Neural progenitor cell (in vitro differentiated cells): ENCODE measurements around the gene ZBTB24. TPM values are rescaled to one million over a fixed set of nuclear protein-coding genes. Genes with fewer than 3 reads are reported as not detected.
A peak's percentile ranks its signal among the peaks of the same experiment; 100 is the strongest.

Experiments
- DNase-seq: peaks from one replicate; pipeline ENCODE4 v3.0.0-alpha.2; 2016; ENCODE audit warnings: low spot score
- H2AFZ ChIP-seq: fragments of 200-600 bp; sonication (generic); replicated peaks from 2 replicates; pipeline ENCODE4 v1.6.1; 2016; ENCODE audit warnings: antibody characterized with exemption
- H3F3A ChIP-seq: fragments of 200-600 bp; sonication (generic); 2 replicates; pipeline ENCODE4 v1.6.1; 2016; ENCODE audit warnings: antibody characterized with exemption, low read depth
- H3K27ac ChIP-seq: fragments of 200-600 bp; sonication (generic); 2 replicates; pipeline ENCODE4 v1.5.1; 2016; ENCODE audit warnings: mild to moderate bottlenecking
- H3K27me3 ChIP-seq: fragments of 200-600 bp; sonication (generic); 2 replicates; pipeline ENCODE4 v1.6.1; 2016; ENCODE audit warnings: mild to moderate bottlenecking, moderate library complexity
- H3K36me3 ChIP-seq: fragments of 200-600 bp; sonication (generic); 2 replicates; pipeline ENCODE4 v1.5.1; 2016
- H3K4me1 ChIP-seq: fragments of 200-600 bp; sonication (generic); 2 replicates; pipeline ENCODE4 v1.6.1; 2016; ENCODE audit warnings: mixed run types
- H3K4me2 ChIP-seq: fragments of 200-600 bp; sonication (generic); 2 replicates; pipeline ENCODE4 v1.6.1; 2016
- H3K4me3 ChIP-seq: fragments of 200-600 bp; sonication (generic); 2 replicates; pipeline ENCODE4 v1.5.1; 2016
- H3K79me2 ChIP-seq: fragments of 200-600 bp; sonication (generic); 2 replicates; pipeline ENCODE4 v1.6.1; 2016; ENCODE audit warnings: low read depth
- H3K9ac ChIP-seq: fragments of 200-600 bp; sonication (generic); 2 replicates; pipeline ENCODE4 v1.6.1; 2016
- H3K9me3 ChIP-seq: fragments of 200-600 bp; sonication (generic); 2 replicates; pipeline ENCODE4 v1.5.1; 2016; ENCODE audit warnings: low read depth
- H4K20me1 ChIP-seq: fragments of 200-600 bp; sonication (generic); 2 replicates; pipeline ENCODE4 v1.6.1; 2016; ENCODE audit warnings: low read depth
- H3K27ac Mint-ChIP-seq: 3 replicates; pipeline ENCODE4 v1.8.0; 2021; ENCODE audit warnings: mixed read lengths
- H3K27me3 Mint-ChIP-seq: 2 replicates; pipeline ENCODE4 v1.8.0; 2022; ENCODE audit warnings: low read depth, mild to moderate bottlenecking, inconsistent platforms, moderate library complexity, mixed read lengths; ENCODE audit not compliant: insufficient read depth
- H3K36me3 Mint-ChIP-seq: 3 replicates; pipeline ENCODE4 v1.8.0; 2021; ENCODE audit warnings: mixed read lengths
- H3K4me1 Mint-ChIP-seq: 3 replicates; pipeline ENCODE4 v1.8.0; 2021; ENCODE audit warnings: mixed read lengths
- H3K4me3 Mint-ChIP-seq: 3 replicates; pipeline ENCODE4 v1.8.0; 2021; ENCODE audit warnings: mild to moderate bottlenecking, moderate library complexity, mixed read lengths
- H3K9me3 Mint-ChIP-seq: 3 replicates; pipeline ENCODE4 v1.8.0; 2020; ENCODE audit warnings: mixed read lengths
- CTCF ChIP-seq: fragments of 200-600 bp; sonication (generic); IDR thresholded peaks from 2 replicates; pipeline ENCODE4 v1.5.1; 2017; ENCODE audit warnings: antibody characterized with exemption, mild to moderate bottlenecking
- EZH2 ChIP-seq: fragments of 200-600 bp; sonication (generic); IDR thresholded peaks from 2 replicates; pipeline ENCODE4 v1.6.1; 2017; ENCODE audit warnings: antibody characterized with exemption, mild to moderate bottlenecking, moderate library complexity
- EZH2phosphoT487 ChIP-seq: fragments of 200-600 bp; sonication (generic); IDR thresholded peaks from 2 replicates; pipeline ENCODE4 v1.6.1; 2017; ENCODE audit warnings: antibody characterized with exemption
- total RNA-seq: library from RNA; depleted of rRNA; stranded (reverse); fragments of >200 nt; gene quantifications from 2 replicates; pipeline ENCODE4 v1.2.3, GENCODE V29; 2015; ENCODE audit warnings: low replicate concordance

Gene ZBTB24
- total RNA-seq, 1 donor from 2014 or later: 17.3 TPM

GRCh38 chr6:109454496-109455436, 28.3 kb downstream of the ZBTB24 start:
- H4K20me1 ChIP-seq: peaks cover 12% of the 10 kb centered on the region
- H3K4me3 ChIP-seq: peak overlapping the region; percentile 95
- Mint-ChIP-seq H3K27ac (peak overlapping the region; percentile 90), H3K27me3 (peaks cover 13% of the 10 kb centered on the region), H3K4me3 (peak overlapping the region; percentile 94), H3K4me1 (peaks cover 39% of the 10 kb centered on the region), H3K36me3 (peaks cover 5% of the 10 kb centered on the region), H3K9me3 (no peaks in the 10 kb centered on the region)
- H3K27me3 ChIP-seq: no peaks in the 10 kb centered on the region
- peaks cover 50% of the 10 kb centered on the region for H3F3A ChIP-seq
- peaks cover 27% of the 10 kb centered on the region for H3K4me1 ChIP-seq
- peak overlapping the region; percentile 74 for H3K27ac ChIP-seq
- H2AFZ ChIP-seq: peak overlapping the region; percentile 93
- peak overlapping the region; percentile 36 for H3K9ac ChIP-seq
- peaks cover 24% of the 10 kb centered on the region for H3K79me2 ChIP-seq
- no peaks in the 10 kb centered on the region for H3K36me3 ChIP-seq
- no peaks in the 10 kb centered on the region for H3K9me3 ChIP-seq
- no peak for DNase-seq
- TF ChIP-seq CTCF: no peak
- no peak for TF ChIP-seq EZH2phosphoT487
- no peak for TF ChIP-seq EZH2
- H3K4me2 ChIP-seq: peak overlapping the region; percentile 93

GRCh38 chr6:109453594-109454495, 29.2 kb downstream of the ZBTB24 start:
- Histone ChIP-seq H3K4me3 (peak overlapping the region; percentile 95), H3K27me3 (no peaks in the 10 kb centered on the region), H3K9ac (no peak overlapping the region), H3K4me1 (peaks cover 17% of the 10 kb centered on the region), H3K9me3 (no peaks in the 10 kb centered on the region), H2AFZ (no peak overlapping the region), H3K79me2 (peaks cover 24% of the 10 kb centered on the region), H3K4me2 (peak overlapping the region; percentile 93), H3F3A (peaks cover 40% of the 10 kb centered on the region), H3K36me3 (no peaks in the 10 kb centered on the region), H4K20me1 (peaks cover 3% of the 10 kb centered on the region), H3K27ac (no peak overlapping the region)
- Mint-ChIP-seq H3K36me3 (peaks cover 5% of the 10 kb centered on the region), H3K9me3 (no peaks in the 10 kb centered on the region), H3K27ac (no peak overlapping the region), H3K4me3 (peak overlapping the region; percentile 78), H3K4me1 (peaks cover 30% of the 10 kb centered on the region), H3K27me3 (peaks cover 13% of the 10 kb centered on the region)
- DNase-seq: no peak
- no peak for TF ChIP-seq EZH2phosphoT487
- no peak for TF ChIP-seq EZH2
- TF ChIP-seq CTCF: no peak

- Histone ChIP-seq H3K36me3 (no peaks in the 10 kb centered on the region), H3K27ac (no peak overlapping the region), H4K20me1 (peaks cover 4% of the 10 kb centered on the region), H3K9ac (no peak overlapping the region), H3K79me2 (peaks cover 24% of the 10 kb centered on the region), H3F3A (peaks cover 37% of the 10 kb centered on the region), H3K4me1 (peaks cover 15% of the 10 kb centered on the region), H3K9me3 (no peaks in the 10 kb centered on the region), H2AFZ (no peak overlapping the region), H3K27me3 (no peaks in the 10 kb centered on the region), H3K4me2 (no peak overlapping the region), H3K4me3 (no peak overlapping the region)
- H3K36me3 Mint-ChIP-seq: peaks cover 5% of the 10 kb centered on the region
- peak overlapping the region; percentile 78 for H3K4me3 Mint-ChIP-seq
- TF ChIP-seq EZH2 (no peak), CTCF (no peak), EZH2phosphoT487 (no peak)
- peaks cover 28% of the 10 kb centered on the region for H3K4me1 Mint-ChIP-seq
- no peak overlapping the region for H3K27ac Mint-ChIP-seq
- no peaks in the 10 kb centered on the region for H3K9me3 Mint-ChIP-seq
- no peak for DNase-seq
- H3K27me3 Mint-ChIP-seq: peaks cover 14% of the 10 kb centered on the region
Observed at GRCh38 chr6:109453156-109453555, 29.9 kb downstream of the ZBTB24 start.
